ENCODE results near the gene CACNA1A. TPM values are rescaled to one million over a fixed set of nuclear protein-coding genes. Genes with fewer than 3 reads are reported as not detected.

CACNA1A gene
- total and polyA plus RNA-seq, 2 of the 13 experiments (the other 11 are each of a cell fraction or from before 2014, with no cell fraction given): not detected

DNA sequence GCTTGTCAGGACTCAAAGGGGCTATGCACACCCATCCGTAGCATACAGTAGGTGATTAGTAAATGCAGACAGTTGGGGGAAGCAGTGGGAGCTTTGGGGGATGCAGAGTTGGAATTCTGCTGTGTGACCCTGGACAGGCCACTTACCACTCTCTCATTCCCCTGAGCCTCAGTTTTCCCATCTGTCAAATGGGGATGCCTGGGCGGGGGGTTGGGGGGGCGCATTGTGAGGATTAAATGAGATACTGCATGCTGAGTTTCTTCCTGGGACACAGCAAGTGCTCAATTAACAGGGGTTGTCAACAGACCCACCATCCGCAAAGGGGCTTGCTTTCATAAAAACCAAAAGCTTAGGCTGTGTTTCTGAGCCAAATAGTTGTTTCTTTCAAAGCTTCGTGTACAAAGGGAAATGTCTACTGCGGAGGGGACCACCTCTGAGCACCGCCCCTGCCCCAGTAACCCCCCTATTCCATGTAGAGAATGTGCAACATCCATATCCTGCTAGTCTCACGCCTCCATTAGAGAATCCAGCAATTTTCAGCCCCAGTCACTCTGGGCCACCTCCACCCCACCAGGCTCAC lies 223.7 kb downstream of the CACNA1A start:
- intact Hi-C loops (cut with micrococcal nuclease; ENCODE audit: unreplicated experiment): no loop called here
- no peak overlapping the region for H2AFZ ChIP-seq (ENCODE audit: low read length)
- DNase-seq (ENCODE audit: low spot score) (no peak), ATAC-seq (no peak), FAIRE-seq (no peak)
- H3K27me3 ChIP-seq (ENCODE audit: control insufficient read depth in 1 of 2, insufficient read depth in 2 of 2, low read length in 2 of 2): peaks cover 1 to 3% of the 10 kb centered on the region in 2 experiments; a peak in 3 of 5 replicates
- no peaks in the 10 kb centered on the region for H3K79me2 ChIP-seq (ENCODE audit: insufficient read depth, low read length)
- no peaks in the 10 kb centered on the region for H3K9me3 ChIP-seq (ENCODE audit: low read length)
- no peak overlapping the region for H3K4me3 ChIP-seq (replicated peaks in 1 of 3; ENCODE audit: insufficient read depth in 1 of 3, low read depth in 2 of 3, low read length in 3 of 3)
- ChIA-PET POLR2A (no interaction called here), CTCF (ENCODE audit: low intra/inter-chr PET ratio, low total read pairs) (no interaction called here)
- TF ChIP-seq ZNF629 (CRISPR knock-in tag; conservative IDR thresholded peaks at IDR 0.05) (peak; percentile 55), RBM39 (IDR thresholded peaks at IDR 0.05; ENCODE audit: low read depth, low read length, poor library complexity, severe bottlenecking) (no peak)
- no peak overlapping the region for H3K9ac ChIP-seq (ENCODE audit: insufficient read depth, low read depth, low read length)
- WGBS (ENCODE audit: low lambda C conversion rate): 26% methylated on average over 7 of the region's 8 CpGs
- in situ Hi-C loops (cut with HindIII; ENCODE audit: extremely low pct_ligation_motif_present, low pct_unique_long_range_greater_than_20kb): no loop called here
- no peak overlapping the region for H3K4me2 ChIP-seq (ENCODE audit: low read depth, low read length)
- H3K36me3 ChIP-seq (replicated peaks in 1 of 2; ENCODE audit: control insufficient read depth in 1 of 2, insufficient read depth in 2 of 2, low read length in 2 of 2): no peaks in the 10 kb centered on the region
- no TSS peak for BruUV-seq (replicated peaks)
- no peaks in the 10 kb centered on the region for H4K20me1 ChIP-seq (ENCODE audit: insufficient read depth, low read length)
- H3K4me1 ChIP-seq (ENCODE audit: insufficient read depth, low read length): no peaks in the 10 kb centered on the region
- H3K27ac ChIP-seq (ENCODE audit: extremely low read length, insufficient read depth, low read length): no peak overlapping the region

DNA sequence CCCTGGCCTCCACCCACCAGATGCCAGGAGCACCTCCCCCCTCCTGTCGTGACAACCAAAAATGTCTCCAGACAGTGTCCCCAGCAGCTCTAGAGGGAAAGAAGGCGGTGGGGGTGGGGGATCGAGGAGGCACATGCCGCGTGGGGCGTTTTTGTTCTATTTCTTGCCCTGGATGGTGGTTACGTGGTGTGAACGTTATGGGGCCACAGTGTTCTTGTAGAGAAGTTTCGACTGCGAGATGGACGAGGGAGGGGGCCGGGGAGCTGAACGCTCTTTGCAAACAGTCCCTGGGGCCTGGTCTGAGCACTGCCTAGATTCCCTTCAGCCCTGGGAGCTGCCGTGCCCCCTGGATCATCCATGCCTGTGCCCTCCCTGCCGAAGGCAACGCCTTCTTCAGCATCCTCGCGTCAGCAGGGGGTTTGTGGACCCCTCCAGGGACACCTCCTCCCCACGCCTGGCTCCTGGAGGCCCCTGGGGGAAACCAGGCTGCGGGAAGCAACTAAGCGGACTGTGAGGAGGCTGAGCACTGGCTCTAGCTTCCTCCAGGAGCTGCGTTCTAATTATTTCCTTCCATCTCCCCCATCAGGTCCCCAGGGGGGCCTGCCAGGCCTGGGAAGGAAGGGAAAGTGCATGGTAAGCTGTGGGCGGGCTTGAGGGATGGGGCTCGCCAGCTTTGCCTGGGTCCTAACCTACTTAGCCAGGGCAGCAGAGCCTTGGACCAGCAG lies 224.6 kb downstream of the CACNA1A start:
- FAIRE-seq: no peak
- Histone ChIP-seq H3K4me1 (ENCODE audit: insufficient read depth, low read length) (no peaks in the 10 kb centered on the region), H3K9ac (ENCODE audit: insufficient read depth, low read depth, low read length) (no peak overlapping the region), H3K79me2 (ENCODE audit: insufficient read depth, low read length) (no peaks in the 10 kb centered on the region), H3K4me2 (ENCODE audit: low read depth, low read length) (no peak overlapping the region), H3K27me3 (ENCODE audit: control insufficient read depth in 1 of 2, insufficient read depth in 2 of 2, low read length in 2 of 2) (peaks cover 0 to 2% of the 10 kb centered on the region in 2 experiments; a peak in 2 of 5 replicates), H4K20me1 (ENCODE audit: insufficient read depth, low read length) (no peaks in the 10 kb centered on the region), H3K9me3 (ENCODE audit: low read length) (no peaks in the 10 kb centered on the region), H3K36me3 (replicated peaks in 1 of 2; ENCODE audit: control insufficient read depth in 1 of 2, insufficient read depth in 2 of 2, low read length in 2 of 2) (no peaks in the 10 kb centered on the region), H3K4me3 (replicated peaks in 1 of 3; ENCODE audit: insufficient read depth in 1 of 3, low read depth in 2 of 3, low read length in 3 of 3) (no peak overlapping the region), H3K27ac (ENCODE audit: extremely low read length, insufficient read depth, low read length) (no peak overlapping the region), H2AFZ (ENCODE audit: low read length) (no peak overlapping the region)
- WGBS (ENCODE audit: low lambda C conversion rate): 25% methylated on average over 9 of the region's 24 CpGs
- BruUV-seq (replicated peaks): no TSS peak
- no peak for DNase-seq (ENCODE audit: low spot score)
- ATAC-seq: no peak
- intact Hi-C loops (cut with micrococcal nuclease; ENCODE audit: unreplicated experiment): no loop called here
- ChIA-PET POLR2A (no interaction called here), CTCF (ENCODE audit: low intra/inter-chr PET ratio, low total read pairs) (no interaction called here)
- TF ChIP-seq, protein P1, sequence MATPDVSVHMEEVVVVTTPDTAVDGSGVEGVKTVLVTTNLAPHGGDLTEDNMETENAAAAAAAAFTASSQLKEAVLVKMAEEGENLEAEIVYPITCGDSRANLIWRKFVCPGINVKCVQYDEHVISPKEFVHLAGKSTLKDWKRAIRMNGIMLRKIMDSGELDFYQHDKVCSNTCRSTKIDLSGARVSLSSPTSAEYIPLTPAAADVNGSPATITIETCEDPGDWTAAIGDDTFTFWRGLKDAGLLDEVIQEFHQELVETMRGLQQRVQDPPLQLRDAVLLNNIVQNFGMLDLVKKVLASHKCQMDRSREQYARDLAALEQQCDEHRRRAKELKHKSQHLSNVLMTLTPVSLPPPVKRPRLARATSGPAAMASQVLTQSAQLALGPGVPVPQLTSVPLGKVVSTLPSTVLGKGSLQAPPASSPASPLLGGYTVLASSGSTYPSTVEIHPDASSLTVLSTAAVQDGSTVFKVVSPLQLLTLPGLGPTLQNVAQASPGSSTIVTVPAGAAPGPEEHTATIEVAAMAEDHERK (CRISPR knock-in tag; IDR thresholded peaks at IDR 0.05; ENCODE audit: low read depth): no peak
- TF ChIP-seq, protein P2, sequence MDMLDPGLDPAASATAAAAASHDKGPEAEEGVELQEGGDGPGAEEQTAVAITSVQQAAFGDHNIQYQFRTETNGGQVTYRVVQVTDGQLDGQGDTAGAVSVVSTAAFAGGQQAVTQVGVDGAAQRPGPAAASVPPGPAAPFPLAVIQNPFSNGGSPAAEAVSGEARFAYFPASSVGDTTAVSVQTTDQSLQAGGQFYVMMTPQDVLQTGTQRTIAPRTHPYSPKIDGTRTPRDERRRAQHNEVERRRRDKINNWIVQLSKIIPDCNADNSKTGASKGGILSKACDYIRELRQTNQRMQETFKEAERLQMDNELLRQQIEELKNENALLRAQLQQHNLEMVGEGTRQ (IDR thresholded peaks at IDR 0.05; ENCODE audit: low read depth, low read length): no peak
- TF ChIP-seq, protein P2 (CRISPR knock-in tag; IDR thresholded peaks at IDR 0.05; ENCODE audit: borderline replicate concordance): no peak
- TF ChIP-seq ZNF326 (CRISPR knock-in tag; IDR thresholded peaks at IDR 0.05; ENCODE audit: borderline replicate concordance) (no peak), ZNF572 (CRISPR knock-in tag; IDR thresholded peaks at IDR 0.05) (no peak)
- in situ Hi-C loops (cut with HindIII; ENCODE audit: extremely low pct_ligation_motif_present, low pct_unique_long_range_greater_than_20kb): no loop called here

Data from HepG2 (cell line).